Measurements from ENCODE around the gene MYLK3.
"Not testable (repeated sequence)": the region's sequence is repeated elsewhere in the genome, so short reads cannot be mapped to it uniquely, and the experiment has no call there.

Gene MYLK3

DNA sequence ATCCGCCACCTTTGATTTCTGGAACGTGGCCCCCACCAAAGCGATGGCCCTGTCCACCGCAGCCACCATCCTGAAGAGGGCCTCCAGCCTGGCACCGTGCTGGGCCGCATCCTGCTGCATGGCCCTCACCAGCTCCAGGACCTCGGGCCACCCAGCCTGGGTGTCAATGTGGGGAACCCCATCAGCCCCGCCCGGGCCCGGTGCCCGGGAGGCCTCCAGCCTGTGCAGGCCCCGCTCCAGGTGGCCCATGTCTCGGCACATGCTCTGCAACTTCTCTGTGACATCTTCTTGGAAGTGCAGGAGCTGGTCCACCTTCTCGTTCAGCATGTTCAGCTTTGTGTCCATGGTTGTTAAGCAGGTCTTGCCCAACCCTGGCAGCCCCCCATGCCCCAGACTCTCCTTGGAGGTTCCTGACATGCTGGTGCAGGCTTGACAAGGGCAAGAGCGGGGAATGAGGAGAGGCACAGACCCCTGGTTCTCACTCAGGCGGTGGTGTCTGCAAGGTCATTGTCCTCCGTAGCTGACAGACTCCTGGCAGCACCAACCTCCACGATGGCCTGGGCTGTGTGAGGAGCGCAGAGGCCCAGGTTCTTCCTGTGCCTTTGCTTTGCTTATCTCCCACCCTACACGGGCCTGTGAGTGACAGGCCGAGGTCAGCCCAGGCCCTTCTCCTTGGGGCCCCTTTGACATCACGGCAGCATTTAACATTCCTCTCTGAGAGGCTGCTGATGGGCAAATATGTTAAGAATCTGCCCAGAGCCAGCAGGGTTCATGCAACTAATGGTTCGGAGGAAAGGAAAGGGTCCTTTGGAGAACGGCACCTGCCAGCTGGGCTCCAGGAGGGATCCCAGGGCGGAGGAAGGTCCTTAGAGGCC lies at the start of gene MYLK3:
MYLK3 (minus strand) TSS at position 568 of the 875 bp plus-strand sequence; CDS start at position 417, 151 bp downstream.
- no peak for DNase-seq

DNA sequence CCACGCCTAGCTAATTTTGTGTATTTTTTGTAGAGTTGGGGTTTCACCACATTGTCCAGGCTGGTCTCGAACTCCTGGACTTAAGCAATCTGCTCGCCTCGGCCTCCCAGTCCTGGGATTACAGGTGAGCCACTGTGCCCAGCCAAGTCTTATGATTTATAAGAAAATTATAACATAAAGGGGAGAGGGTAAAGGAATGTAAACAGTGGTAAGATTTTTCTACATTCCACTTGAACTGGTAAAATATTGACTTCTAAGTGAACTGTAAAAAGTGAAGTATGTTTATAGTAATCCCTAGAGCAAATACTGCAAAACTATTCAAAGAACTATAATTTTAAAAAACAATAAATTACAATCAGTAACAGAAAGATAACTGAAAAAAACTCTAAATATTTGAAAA lies 49.4 kb upstream of the MYLK3 start:
- DNase-seq = no peak

DNA sequence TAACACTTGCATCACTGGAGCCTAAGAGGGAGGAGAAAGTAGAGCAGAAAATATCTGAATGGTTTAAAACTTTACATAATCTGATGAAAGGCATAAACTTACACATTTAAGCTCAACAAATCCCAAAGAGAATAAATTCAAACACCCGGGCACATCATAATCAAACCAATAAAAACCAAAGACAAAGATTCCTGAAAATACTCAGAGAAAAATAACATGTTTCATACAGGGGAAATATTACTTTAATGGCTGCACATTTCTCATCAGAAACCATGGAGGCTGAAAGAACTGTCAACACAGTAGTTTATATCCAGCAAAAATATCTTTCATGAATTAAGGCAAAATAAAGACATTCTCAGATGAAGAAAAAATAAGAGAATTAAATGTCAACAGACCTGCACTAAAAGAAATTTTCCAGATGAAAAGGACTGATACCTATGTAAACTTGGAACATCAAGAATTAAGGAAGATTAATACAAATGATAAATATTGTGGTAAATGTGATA lies 48.7 kb upstream of the MYLK3 start:
- DNase-seq = no peak

DNA sequence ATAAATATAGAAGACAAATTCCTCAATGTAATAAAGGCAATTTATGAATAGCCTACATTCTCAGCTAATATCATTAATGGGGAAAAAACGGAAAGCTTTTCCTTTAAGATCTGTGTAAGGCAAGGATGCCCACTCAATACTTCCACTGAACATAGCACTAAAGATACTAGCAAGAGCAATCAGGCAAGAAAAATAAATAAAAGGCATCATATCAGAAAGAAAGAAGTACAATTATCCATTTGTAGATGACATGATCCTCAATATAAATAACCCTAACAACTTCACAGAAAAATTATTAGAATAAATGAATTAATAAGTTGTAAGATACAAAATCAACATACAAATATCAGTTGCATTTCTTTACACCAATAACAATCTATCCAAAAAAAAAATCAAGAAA lies 45.7 kb upstream of the MYLK3 start:
- DNase-seq = no peak

DNA sequence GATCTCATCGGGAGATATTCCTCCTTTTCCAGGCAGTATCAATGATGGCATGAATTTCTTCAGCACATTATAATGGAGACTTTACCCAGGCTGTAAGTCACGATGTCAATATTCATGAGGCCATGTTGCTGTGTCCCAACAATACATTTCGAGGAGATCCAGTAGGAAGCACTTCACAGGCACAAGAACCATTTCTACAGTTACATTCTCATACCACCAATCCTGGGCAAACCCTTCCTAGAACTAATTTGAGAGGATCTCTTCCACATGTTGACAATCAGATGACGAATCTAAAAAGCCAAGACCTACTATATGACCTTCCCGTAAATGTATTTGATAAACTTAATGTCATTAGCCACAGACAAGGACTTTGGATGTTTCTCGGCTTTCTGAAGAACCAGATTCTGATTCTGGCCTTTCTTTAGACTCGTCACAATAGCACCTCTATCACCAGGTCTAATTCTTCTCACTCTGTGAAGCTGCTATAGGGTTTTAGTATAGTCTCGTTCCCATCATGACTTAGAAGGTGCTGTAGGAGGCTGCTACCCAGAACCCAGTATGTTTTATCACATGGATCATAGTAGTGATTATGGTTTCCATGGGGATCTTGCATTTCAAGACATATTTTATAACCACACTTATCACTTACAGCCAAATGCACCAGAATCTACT lies 42.6 kb upstream of the MYLK3 start:
- DNase-seq = no peak

DNA sequence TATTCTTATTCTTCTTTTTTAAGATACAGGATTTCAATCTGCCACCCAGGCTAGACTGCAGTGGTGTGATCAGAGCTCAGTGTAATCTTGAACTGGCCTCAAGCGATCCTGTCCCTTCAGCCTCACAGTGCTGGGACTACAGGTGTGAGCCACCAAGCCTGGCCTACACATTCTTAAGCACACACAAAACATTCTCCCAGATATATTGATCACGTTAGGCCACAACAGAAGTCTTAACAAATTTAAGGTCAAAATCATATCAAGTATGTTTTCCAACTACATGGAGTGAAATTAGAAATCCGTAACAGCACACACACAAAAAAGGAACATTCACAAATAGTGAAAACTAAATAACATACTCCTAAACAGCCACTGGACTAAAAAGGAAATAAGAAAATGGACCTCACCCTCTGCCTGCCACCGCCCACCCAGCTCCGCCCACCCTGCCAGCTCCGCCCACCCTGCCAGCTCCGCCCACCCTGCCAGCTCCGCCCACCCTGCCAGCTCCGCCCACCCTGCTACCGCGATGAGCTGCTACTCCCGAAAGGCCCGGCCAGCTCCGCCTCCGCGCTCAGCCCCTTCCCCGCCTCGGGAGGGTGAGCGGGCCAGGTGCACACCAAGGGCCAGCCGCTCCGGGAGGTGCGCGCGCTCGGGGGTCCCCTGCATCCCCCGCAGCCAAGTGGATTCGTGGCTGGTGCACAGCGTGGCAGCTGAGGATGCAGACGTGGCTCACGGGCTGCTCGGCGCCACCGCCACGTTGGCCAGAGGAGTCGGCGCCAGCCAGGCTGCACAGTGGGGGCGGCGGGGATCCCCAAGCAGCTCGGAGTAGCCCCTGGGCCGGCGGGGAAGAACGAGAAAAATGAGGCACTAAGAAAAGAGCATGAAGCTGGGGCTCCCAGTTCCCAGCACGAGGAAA lies 41.6 kb upstream of the MYLK3 start:
- DNase-seq = peak; percentile 65

DNA sequence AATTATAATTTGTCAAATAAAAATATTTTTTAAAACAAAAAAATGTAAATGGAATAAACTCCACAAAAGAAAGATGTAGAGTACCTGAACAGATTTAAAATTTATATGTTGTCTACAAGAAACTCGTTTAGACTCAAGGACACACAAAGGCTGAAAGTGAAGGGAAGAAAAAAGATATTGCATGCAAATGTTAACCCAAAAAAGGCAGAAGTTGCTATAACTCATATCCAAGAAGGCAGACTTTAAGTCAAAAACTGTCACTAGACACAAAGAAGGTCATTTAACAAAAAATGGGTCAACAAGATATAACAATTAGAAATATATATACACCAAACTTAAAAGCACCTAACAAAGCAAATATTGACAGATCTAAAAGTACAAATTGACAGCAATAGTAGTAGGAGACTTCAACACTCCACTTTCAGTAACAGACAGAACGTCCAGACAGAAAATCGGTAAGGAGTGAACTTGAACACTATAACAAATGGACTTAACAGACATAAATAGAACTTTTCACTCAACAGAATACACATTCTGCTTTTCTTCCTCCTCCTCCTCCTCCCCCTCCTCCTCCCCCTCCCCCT lies 40.8 kb upstream of the MYLK3 start:
- DNase-seq = no peak

DNA sequence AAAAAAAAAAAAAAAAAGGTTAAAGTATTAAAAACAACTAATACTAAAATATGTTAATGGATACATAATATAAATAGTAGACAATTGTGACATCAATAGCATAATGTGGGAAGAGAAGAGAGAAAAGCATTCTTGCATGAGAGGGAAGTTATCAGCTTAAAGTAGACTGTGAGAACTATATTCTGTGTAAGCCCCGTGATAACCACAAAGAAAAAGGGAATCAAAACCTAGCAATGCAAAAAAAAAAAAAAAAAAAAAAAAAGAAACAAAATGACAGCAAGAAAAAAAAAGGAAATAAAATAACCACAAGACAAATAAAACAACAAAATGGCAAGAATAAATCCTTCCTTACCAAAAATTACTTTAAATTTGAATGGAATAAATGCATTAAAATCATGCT lies 39.8 kb upstream of the MYLK3 start:
- no peak for DNase-seq

DNA sequence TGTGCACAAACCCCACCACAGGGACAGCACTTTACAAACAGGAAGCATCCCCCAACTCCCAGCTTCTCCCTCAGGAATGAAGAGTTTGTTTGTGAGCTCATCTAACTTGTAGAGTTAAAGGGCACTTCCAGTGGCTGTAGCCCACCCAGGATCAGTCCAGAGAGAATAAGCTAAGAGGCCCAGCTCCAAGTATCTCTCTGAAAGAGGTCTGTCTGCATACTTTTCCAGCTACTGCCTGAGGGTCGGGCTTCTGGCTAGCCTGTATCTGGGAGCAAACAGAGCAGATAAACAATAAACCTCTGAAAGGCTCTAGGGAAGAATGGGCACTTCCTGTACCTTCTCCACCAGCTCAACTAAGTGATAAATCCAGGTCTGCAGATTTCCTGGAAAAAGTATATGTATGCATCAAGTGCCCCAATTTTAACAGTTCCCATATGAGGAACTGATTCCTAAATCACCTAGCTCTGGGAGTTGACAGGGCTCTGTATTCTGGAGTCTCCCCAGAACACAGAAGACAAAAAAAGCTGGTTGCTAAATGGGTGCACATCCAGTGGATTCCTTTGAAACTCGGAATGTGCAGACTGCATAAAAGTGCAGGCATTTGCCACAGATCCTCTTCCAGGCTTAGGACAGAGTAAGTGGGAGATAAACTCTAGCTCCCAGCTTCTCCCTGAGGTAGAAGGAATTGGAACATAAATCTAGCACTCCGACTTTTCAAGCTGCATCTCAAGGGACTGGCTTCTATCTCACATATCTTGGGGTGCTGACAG lies 37.1 kb upstream of the MYLK3 start:
- DNase-seq = no peak

DNA sequence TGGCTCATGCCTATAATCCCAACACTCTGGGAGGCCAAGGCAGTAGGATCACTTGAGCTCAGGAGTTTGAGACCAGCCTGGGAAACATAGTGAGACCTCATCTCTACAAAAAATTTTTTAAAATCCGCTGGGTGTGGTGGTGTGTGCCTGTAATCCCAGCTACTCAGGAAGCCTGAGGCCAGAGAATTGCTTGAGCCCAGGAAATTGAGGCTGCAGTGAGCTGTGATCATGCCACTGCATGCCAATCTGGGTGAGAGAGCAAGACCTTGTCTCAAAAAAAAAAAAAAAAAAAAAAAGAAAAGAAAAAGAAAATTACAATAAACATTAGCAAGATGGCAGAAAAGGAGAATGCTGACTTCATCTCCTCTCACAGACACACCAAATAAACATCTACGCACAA lies 36.4 kb upstream of the MYLK3 start:
- not testable (repeated sequence) for DNase-seq

DNA sequence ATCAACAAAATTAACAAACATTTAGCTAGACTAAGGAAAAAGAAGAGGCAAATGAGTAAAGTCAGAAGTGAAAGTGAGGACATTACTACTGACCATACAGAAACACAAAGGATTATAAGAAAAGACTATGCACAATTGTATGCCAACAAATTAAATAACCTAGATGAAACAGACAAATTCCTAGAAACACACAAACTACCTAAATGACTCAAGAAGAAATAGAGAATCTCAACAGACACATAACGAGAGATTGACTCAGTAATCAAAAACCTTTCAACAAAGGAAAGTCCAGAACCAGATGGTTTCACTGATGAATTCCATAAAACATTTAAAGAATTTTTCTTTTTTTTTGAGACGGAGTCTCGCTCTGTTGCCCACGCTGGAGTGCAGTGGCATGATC lies 35.7 kb upstream of the MYLK3 start:
- no peak for DNase-seq

DNA sequence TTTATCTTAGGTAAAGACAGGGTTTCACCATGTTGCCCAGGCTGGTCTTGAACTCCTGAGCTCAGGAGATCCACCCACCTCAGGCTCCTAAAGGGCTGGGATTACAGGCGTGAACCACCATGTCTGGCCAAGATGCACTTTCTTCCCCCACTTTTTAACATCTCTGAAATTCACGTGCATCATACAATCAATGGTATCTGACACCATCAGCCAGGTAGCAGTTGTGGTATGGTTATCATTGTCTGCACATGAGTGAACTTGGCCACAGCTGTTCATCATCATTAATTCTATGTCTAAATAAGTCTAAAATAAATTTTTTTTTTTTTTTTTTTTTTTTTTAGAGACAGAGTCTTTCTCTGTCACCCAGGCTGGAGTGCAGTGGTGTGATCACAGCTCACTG lies 34.2 kb upstream of the MYLK3 start:
- DNase-seq = no peak

DNA sequence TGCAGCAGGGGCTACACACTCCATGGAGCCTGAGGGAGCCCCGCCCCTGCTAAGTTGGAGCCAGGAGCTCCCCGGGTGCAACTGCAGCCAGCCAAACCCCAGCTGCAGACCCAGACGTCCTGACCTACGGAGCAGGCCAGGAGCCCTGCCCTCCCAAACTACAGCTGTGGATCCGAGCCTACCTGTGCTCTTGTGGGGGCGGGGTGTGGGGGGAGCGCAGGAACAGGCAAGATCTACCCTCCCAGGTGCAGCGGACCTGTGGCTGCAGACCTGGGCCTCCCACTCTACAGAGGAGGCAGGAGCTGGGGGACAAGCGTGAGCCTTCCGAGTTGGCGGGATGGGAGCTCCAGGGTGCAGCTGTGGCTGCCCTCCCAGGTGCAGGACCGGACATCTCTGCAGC lies 29.7 kb upstream of the MYLK3 start:
- DNase-seq = no peak

DNA sequence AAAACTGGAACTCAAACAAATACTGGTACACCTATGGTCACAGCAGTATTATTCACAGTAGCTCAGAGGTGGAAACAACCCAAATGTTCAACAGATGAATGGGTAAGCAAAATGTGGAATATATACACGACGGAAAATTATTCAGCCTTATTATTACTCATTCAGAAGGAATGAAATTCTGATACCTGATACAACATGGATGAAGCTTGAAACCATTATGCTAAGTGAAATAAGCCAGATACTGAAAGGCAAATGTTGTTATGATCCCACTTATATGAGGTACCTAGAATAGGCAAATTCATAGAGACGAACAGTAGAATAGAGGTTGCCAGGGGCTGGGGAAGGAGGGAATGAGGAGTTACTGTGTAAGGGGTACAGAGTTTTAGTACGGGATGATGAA lies 27.1 kb upstream of the MYLK3 start:
- no peak for DNase-seq

DNA sequence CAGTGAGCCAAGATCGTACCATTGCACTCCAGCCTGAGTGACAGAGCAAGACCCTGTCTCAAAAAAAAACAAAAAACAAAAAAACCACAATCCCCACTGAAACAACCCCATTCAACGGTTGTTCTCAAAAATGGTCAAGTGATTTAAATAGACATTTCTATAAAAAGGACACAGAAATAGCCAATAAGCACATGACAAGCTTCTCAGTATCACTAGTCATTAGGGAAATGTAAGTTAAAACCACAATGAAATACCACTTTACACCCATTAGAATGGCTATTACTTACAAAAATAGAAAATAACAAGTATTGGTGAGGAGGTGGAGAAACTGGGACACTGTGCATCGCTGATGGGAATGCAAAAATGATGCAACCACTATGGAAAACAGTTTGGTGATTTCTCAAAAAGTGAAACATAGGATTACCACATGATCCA lies 26.6 kb upstream of the MYLK3 start:
- DNase-seq = no peak

DNA sequence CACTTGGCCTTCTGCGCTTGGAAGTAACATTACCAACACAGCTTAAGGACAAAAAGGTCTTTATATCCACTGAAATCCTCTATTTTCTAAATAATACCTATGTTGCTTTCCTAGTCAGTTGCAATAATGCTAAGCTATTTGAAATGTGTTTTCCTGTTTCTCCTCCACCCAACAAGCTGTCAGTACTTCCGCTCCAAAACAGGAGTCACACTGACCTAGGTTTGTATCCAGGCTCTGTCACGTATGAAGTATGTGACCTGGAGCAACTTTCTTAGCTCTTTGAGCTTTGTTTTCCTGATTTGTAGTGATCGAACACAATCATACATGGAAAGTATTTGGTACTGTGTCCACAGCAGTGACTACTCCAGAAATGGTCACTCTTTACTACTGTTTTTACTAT lies 24.3 kb upstream of the MYLK3 start:
- DNase-seq = no peak

DNA sequence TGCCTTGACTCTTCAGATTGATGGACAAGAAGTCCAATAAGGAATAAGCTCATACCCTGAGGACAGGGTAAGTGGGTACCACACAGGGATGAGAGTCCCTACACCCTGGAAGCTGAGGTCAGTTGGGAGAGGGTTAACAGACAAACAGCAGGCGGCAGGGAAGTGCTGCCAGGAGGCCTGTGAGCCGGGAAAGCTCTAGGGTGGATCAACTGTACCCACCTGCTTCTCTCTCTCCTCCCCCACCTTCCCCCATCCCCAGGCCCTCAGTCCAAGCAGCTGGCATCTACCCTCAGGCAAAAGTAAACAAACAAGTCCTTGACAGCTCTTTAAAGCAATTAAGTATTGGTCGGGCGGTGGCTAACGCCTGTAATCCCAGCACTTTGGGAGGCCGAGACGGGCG lies 20.7 kb upstream of the MYLK3 start:
- DNase-seq = no peak

DNA sequence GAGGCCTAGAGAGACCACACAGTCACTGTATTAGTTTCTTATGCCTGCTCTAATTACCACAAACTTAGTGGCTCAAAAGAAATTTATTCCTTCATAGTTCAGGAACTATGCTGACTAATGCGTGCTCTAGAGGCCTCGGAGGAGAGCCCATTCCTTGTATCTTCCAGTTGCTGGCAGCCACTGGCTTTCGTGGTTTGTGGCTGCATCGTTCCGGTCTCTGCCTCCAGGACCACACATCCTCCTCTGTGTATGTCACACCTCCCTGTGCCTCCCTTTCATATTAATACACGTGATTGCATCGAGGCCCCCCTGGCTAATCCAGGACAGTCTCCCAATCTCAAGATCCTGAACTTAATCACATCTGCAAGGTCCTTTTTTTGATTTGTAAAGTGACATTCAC lies 16.9 kb upstream of the MYLK3 start:
- DNase-seq = no peak

DNA sequence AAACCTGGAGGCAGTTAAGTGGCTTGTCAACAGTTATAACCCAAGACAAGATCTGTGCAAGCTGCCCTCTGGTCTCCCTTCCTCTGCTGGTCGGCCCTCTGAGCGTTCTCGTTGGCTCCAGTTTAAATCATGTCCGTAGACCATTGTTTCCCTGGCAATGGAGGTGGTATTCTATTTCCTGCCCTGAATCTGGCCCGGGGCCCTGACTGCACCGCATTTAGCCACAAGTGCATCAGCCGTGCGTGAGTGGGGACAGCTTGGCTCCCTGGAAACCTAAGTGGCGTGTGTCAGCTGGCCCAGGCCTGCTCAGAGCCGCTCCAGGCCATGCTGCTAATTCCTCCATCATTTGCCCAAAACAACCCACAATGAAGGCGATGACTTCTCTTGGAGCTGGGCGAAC lies 15.0 kb upstream of the MYLK3 start:
- DNase-seq = no peak

DNA sequence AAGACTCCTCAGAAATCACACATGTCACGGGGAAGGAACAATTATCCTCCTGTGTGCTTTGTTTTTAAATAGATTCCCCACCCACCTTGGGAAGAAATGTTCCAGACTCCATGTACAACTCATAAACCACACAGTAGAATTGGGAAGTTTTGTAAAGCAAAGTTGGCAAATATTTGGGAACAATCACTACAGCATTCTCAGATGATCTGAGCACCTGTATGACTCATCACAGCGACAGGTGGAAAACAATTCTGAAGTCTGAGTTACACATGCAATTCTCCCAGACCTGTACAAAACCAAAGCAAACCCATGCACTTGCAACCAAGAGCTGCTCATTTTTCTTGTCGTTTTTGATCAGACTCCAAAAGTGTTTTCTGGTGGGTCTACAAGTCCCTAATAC lies 14.4 kb upstream of the MYLK3 start:
- DNase-seq = no peak

DNA sequence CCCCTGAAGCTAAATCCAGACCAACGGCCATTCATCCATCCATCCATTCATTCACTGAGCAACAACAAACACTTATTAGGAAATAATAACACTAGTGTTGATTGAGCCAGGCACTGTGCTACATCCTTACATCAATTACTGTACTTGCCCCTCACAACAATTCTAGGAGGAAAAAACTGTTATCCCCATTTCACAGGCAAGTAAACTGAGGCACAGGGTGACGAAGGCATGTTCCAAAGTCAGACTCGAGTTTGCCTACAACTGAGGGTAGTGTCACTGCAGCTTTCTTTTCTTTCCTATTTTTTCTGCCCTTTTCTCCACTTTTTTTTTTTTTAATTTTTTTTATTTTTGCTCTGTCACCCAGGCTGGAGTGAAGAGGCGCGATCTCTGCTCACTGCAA lies 11.2 kb upstream of the MYLK3 start:
- DNase-seq = no peak
